ENCODE measurements around the gene VPREB1.

Gene VPREB1

GRCh38 chr22:22210889-22211833 lies 33.4 kb upstream of the VPREB1 start:
- Mint-ChIP-seq H3K9me3 (no peaks in the 10 kb centered on the region), H3K27me3 (ENCODE audit: low read depth, poor library complexity) (peaks cover 95% of the 10 kb centered on the region), H3K27ac (no peak overlapping the region), H3K4me3 (no peak overlapping the region), H3K36me3 (ENCODE audit: low read depth) (no peaks in the 10 kb centered on the region), H3K4me1 (no peaks in the 10 kb centered on the region)
- no peak for DNase-seq
- TF ChIP-seq CTCF (IDR thresholded peaks at IDR 0.05), result no peak

- H3K4me1 Mint-ChIP-seq, result no peaks in the 10 kb centered on the region
- H3K27ac Mint-ChIP-seq, result no peak overlapping the region
- H3K9me3 Mint-ChIP-seq, result no peaks in the 10 kb centered on the region
- no peak for TF ChIP-seq CTCF (IDR thresholded peaks at IDR 0.05)
- DNase-seq, result no peak
- H3K4me3 Mint-ChIP-seq, result no peak overlapping the region
- H3K27me3 Mint-ChIP-seq (ENCODE audit: low read depth, poor library complexity), result peaks cover 93% of the 10 kb centered on the region
- no peaks in the 10 kb centered on the region for H3K36me3 Mint-ChIP-seq (ENCODE audit: low read depth)
These were observed 31.4 kb upstream of the VPREB1 start for GRCh38 chr22:22213231-22213630.

GRCh38 chr22:22214819-22215329 lies 29.7 kb upstream of the VPREB1 start:
- H3K27ac Mint-ChIP-seq, result no peak overlapping the region
- H3K27me3 Mint-ChIP-seq (ENCODE audit: low read depth, poor library complexity), result peaks cover 91% of the 10 kb centered on the region
- no peaks in the 10 kb centered on the region for H3K4me1 Mint-ChIP-seq
- H3K9me3 Mint-ChIP-seq, result no peaks in the 10 kb centered on the region
- no peak for DNase-seq
- no peaks in the 10 kb centered on the region for H3K36me3 Mint-ChIP-seq (ENCODE audit: low read depth)
- no peak for TF ChIP-seq CTCF (IDR thresholded peaks at IDR 0.05)
- H3K4me3 Mint-ChIP-seq, result no peak overlapping the region

GRCh38 chr22:22215659-22216449 lies 28.7 kb upstream of the VPREB1 start:
- Mint-ChIP-seq H3K4me3 (no peak overlapping the region), H3K27ac (no peak overlapping the region), H3K4me1 (no peaks in the 10 kb centered on the region), H3K9me3 (no peaks in the 10 kb centered on the region), H3K27me3 (ENCODE audit: low read depth, poor library complexity) (peaks cover 88% of the 10 kb centered on the region), H3K36me3 (ENCODE audit: low read depth) (no peaks in the 10 kb centered on the region)
- no peak for DNase-seq
- TF ChIP-seq CTCF (IDR thresholded peaks at IDR 0.05), result no peak

GRCh38 chr22:22216450-22216959 lies 28.1 kb upstream of the VPREB1 start:
- Mint-ChIP-seq H3K27me3 (ENCODE audit: low read depth, poor library complexity) (peaks cover 81% of the 10 kb centered on the region), H3K4me3 (no peak overlapping the region), H3K36me3 (ENCODE audit: low read depth) (no peaks in the 10 kb centered on the region), H3K27ac (no peak overlapping the region), H3K4me1 (no peaks in the 10 kb centered on the region), H3K9me3 (no peaks in the 10 kb centered on the region)
- no peak for TF ChIP-seq CTCF (IDR thresholded peaks at IDR 0.05)
- no peak for DNase-seq
